ENCODE measurements around the gene MPI.
A peak's percentile ranks its signal among the peaks of the same experiment; 100 is the strongest.

MPI gene

DNA sequence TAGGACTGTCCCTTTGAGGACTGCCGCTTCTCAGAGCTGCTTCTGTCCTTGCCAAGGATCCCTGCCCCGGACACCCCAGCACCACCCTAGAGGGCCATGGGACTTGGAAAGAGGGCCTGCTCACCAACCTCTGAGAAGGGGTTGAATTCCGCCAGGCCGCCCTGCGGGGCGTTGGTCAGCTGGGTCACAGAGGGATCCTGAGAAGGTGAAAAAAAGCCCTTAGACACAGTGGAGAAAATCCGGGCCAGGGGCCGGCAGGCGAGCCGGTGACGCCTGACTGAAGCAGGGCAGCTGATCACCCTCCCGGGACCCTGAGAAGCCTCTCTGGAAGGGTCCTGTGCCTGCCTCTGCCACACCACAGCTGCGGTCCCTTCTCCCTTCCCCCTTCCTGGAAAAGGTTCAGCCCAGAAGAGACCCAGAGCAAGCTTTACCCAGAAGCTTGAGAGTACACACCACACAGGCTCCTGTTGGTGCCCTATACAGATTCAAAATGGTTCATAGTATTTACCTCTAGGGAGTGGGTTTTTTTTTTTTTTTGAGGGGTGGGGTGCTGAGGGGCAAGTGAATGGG lies 35.3 kb upstream of the MPI start:
- no peak for TF ChIP-seq POLR2A (IDR thresholded peaks at IDR 0.05; ENCODE audit: low read depth, low read length)
- DNase-seq (ENCODE audit: insufficient read length, low spot score) (no peak), FAIRE-seq (no peak)

- DNase-seq (ENCODE audit: insufficient read length, low spot score) (no peak), FAIRE-seq (no peak)
- TF ChIP-seq POLR2A (IDR thresholded peaks at IDR 0.05; ENCODE audit: low read depth, low read length) = no peak
Observed at GRCh38 chr15:74855857-74856256, 34.0 kb upstream of the MPI start.

DNA sequence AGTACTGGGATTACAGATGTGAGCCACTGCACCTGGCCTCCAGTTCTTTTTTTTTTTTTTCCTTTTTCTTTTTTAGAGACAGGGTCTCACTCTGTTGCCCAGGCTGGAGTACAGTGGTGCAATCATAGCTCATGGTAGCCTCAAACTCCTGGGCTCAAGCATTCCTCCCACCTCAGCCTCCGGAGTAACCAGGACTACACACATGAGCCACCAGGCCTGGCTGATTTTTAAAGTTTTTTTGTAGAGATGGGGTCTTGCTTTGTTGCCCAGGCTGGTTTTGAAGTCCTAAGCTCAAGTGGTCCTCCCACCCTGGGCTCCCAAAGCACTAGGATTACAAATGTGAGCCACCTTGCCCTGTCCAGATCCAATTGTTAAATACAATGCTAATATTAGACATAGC lies 33.3 kb upstream of the MPI start:
- TF ChIP-seq POLR2A (IDR thresholded peaks at IDR 0.05; ENCODE audit: low read depth, low read length) = no peak
- FAIRE-seq (no peak), DNase-seq (ENCODE audit: insufficient read length, low spot score) (no peak)

DNA sequence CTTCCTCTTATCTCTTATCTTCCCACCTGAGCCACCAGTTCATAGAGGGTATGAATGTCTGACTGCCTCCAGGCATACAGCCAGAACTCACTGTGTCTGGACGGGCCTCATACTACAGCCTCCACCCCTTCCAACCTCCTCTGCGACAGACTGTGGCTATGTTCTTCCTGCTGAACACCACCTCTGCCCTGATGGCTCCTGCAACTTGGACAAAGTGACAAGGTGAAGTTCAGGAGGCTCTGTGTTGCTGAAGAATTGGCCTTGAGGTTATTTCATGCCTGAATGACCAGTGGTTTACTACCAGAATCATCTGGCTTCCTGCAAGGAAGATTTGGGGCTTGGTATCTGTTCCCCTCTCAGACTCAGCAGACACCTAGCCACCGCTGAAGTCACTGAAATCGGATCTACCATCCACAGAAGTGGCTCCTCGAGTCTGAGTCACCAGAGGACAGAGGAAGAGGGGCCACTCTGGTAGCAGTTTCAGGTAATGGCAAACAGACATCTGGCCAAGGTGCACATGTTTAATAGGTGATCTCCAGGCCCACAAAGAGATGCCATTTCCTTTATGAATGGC lies 32.7 kb upstream of the MPI start:
- DNase-seq (ENCODE audit: insufficient read length, low spot score) = no peak
- FAIRE-seq = no peak
- no peak for TF ChIP-seq POLR2A (IDR thresholded peaks at IDR 0.05; ENCODE audit: low read depth, low read length)

DNA sequence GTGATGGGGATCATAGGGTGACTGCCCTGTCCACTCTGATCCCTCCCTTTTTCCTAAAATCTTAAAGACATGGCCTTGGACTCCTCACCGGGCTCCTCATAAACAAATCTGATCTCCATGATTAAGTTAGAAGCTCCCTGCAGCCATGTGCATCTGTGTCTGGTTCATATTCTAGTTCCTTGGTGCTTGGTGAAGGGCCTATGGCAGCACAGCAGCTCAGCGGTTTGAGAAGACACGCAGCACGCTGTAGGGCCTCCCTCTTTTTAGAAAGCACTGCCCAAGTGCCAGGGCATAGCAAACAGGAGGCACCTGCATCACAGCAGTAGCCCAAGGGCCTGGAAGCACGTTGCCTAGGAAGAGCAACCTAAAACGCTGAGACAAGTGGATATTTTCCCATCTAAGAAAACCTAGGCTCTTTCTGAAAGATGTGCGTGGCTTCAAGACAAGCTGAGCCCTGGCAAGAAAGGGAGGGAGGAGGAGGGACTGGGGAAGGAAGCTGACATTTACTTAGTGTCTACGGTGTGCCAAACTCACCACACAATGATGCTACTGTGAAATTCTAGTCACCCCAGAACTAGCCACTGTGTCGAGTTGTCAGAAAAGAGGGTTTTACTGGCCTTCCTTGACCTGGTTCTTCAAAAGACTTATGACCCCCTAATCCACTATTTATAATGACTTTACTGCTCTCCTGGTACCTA lies 32.0 kb upstream of the MPI start:
- TF ChIP-seq POLR2A (IDR thresholded peaks at IDR 0.05; ENCODE audit: low read depth, low read length) = no peak
- FAIRE-seq (no peak), DNase-seq (ENCODE audit: insufficient read length, low spot score) (no peak)

GRCh38 chr15:74858369-74858740 lies 31.5 kb upstream of the MPI start:
- DNase-seq (ENCODE audit: insufficient read length, low spot score) = no peak
- no peak for TF ChIP-seq POLR2A (IDR thresholded peaks at IDR 0.05; ENCODE audit: low read depth, low read length)
- FAIRE-seq = no peak

- no peak for TF ChIP-seq POLR2A (IDR thresholded peaks at IDR 0.05; ENCODE audit: low read depth, low read length)
- peak; percentile 35 for DNase-seq (ENCODE audit: insufficient read length, low spot score)
- no peak for FAIRE-seq
Observed at GRCh38 chr15:74863239-74864056, 26.4 kb upstream of the MPI start.

DNA sequence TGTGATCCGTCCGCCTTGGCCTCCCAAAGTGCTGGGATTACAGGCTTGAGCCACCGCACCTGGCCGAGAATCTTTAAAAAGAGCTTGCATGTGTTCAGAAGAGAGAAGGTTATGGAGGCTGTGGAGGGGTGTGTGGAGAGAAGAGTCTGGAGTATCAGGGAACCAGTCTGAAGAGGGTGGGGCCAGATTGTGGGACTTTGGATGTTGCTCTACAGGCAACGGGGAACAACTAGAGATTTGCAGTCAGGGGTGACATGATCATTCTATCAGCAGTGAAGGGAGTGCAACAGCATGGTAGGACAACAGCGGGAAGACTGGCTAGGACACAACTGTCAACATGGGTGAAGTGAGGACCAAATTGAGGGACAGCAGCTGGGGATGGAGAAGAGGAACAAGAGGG lies 25.5 kb upstream of the MPI start:
- no peak for FAIRE-seq
- DNase-seq (ENCODE audit: insufficient read length, low spot score) = no peak
- TF ChIP-seq POLR2A (IDR thresholded peaks at IDR 0.05; ENCODE audit: low read depth, low read length) = no peak

DNA sequence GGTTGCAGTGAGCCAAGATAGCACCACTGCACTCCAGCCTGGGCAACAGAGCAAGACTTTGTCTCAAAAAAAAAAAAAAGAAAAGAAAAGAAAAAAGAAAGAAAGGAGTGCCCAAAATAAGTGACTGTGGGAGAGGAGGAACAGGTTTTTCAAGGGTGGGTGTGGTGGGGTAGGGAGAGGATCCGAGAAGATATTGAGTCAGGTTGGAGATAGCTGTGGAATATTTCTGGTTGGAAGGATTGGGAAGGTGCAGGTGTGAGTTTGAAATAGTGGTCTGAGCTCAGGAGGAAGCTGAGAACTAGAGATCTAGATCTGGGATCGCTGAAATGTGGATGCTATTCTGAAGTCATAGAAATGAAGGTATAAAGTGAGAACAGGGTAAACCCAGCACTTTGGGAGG lies 24.5 kb upstream of the MPI start:
- TF ChIP-seq POLR2A (IDR thresholded peaks at IDR 0.05; ENCODE audit: low read depth, low read length) = no peak
- FAIRE-seq = no peak
- no peak for DNase-seq (ENCODE audit: insufficient read length, low spot score)

DNA sequence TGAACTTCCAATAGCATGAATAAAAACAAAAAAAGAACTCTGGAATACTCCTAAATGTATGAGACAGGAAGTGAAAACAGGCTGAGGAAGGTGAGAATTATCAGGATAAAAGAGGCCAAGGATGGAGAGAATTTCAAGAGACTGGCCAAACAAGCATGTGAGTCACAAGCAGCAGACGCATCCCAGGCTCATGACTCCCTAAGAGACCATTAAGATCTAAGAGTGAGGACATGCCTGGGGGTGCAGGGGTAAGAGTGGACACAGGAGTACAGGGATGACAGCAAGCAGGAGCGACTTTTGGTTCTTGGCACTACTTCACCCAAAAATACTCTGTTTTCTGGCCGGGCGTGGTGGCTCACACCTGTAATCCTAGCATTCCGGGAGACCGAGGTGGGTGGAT lies 23.8 kb upstream of the MPI start:
- DNase-seq (ENCODE audit: insufficient read length, low spot score) = peak; percentile 63
- no peak for FAIRE-seq

GRCh38 chr15:74867466-74868038 lies 22.3 kb upstream of the MPI start:
- TF ChIP-seq POLR2A (IDR thresholded peaks at IDR 0.05; ENCODE audit: low read depth, low read length) = no peak
- FAIRE-seq (no peak), DNase-seq (ENCODE audit: insufficient read length, low spot score) (no peak)

More for the DNA sequence above, 23.8 kb upstream of the MPI start:
- no peak for TF ChIP-seq POLR2A (IDR thresholded peaks at IDR 0.05; ENCODE audit: low read depth, low read length)

DNA sequence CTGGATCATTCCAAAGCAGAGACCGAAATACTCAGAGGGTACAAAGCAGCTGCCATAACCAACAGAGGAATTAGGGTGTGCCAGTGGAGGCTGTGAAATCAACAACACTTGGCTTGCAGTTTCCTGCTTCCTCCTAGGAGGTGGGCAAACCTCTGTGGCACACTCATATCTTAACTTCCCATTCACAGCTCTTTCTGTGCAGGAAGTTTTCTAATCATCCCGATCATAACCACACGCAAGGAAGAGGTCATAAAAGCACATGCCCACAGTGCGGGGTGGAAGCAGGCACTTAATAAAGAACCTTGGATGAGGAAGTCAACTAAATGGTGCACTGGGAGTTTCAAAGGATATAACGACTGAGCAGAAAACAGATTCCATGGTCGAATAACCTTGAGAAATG lies 21.8 kb upstream of the MPI start:
- FAIRE-seq = no peak
- no peak for TF ChIP-seq POLR2A (IDR thresholded peaks at IDR 0.05; ENCODE audit: low read depth, low read length)
- no peak for DNase-seq (ENCODE audit: insufficient read length, low spot score)

- DNase-seq (ENCODE audit: insufficient read length, low spot score) = no peak
- no peak for FAIRE-seq
- TF ChIP-seq POLR2A (IDR thresholded peaks at IDR 0.05; ENCODE audit: low read depth, low read length) = no peak
Observed at GRCh38 chr15:74869372-74869725, 20.5 kb upstream of the MPI start.

GRCh38 chr15:74869726-74870407 lies 20.0 kb upstream of the MPI start:
- TF ChIP-seq POLR2A (IDR thresholded peaks at IDR 0.05; ENCODE audit: low read depth, low read length) = no peak
- FAIRE-seq = no peak
- no peak for DNase-seq (ENCODE audit: insufficient read length, low spot score)

All from H54 (cell line).